SK-N-SH treated with all-trans-retinoic acid at 6 μM for 48 hours (cell line): ENCODE results near the gene MAP3K15.

Experiments used
- BACH2 ChIP-seq: fragments of 250-450 bp; sonication (Bioruptor Pico); IDR thresholded peaks from 2 replicates; pipeline ENCODE4 v1.9.0; 2021; ENCODE audit warnings: mild to moderate bottlenecking, borderline replicate concordance
- CSDC2 ChIP-seq: fragments of 250-450 bp; sonication (Bioruptor Pico); IDR thresholded peaks from 2 replicates; pipeline ENCODE4 v1.5.0; 2020; ENCODE audit warnings: mild to moderate bottlenecking, moderate library complexity
- GLIS3 ChIP-seq: fragments of 250-450 bp; sonication (Bioruptor Pico); IDR thresholded peaks from 2 replicates; pipeline ENCODE4 v1.5.0; 2020; ENCODE audit warnings: mild to moderate bottlenecking, moderate library complexity
- ISL1 ChIP-seq: fragments of 250-450 bp; sonication (Bioruptor Pico); IDR thresholded peaks from 2 replicates; pipeline ENCODE4 v2.1.2; 2022; ENCODE audit warnings: mild to moderate bottlenecking, moderate library complexity
- PATZ1 ChIP-seq: fragments of 250-450 bp; sonication (Bioruptor Pico); IDR thresholded peaks from 2 replicates; pipeline ENCODE4 v1.8.0; 2020; ENCODE audit warnings: mild to moderate bottlenecking, moderate library complexity, borderline replicate concordance
- RARB ChIP-seq: fragments of 250-450 bp; sonication (Bioruptor Pico); IDR thresholded peaks from 2 replicates; pipeline ENCODE4 v1.8.0; 2021; ENCODE audit warnings: mild to moderate bottlenecking, moderate library complexity
- SNAI2 ChIP-seq: fragments of 250-450 bp; sonication (Bioruptor Pico); IDR thresholded peaks from 2 replicates; pipeline ENCODE4 v1.5.0; 2020; ENCODE audit warnings: mild to moderate bottlenecking, moderate library complexity
- TCF4 ChIP-seq: fragments of 250-450 bp; sonication (Bioruptor Pico); IDR thresholded peaks from 2 replicates; pipeline ENCODE4 v1.8.0; 2021; ENCODE audit warnings: mild to moderate bottlenecking, moderate library complexity, borderline replicate concordance
- TOX ChIP-seq: fragments of 250-450 bp; sonication (Bioruptor Pico); IDR thresholded peaks from 2 replicates; pipeline ENCODE4 v1.8.0; 2021; ENCODE audit warnings: mild to moderate bottlenecking, moderate library complexity, borderline replicate concordance
- ZFP3 ChIP-seq: fragments of 250-450 bp; sonication (Bioruptor Pico); IDR thresholded peaks from 2 replicates; pipeline ENCODE4 v1.5.0; 2020; ENCODE audit warnings: mild to moderate bottlenecking, moderate library complexity
- ZFP30 ChIP-seq: fragments of 450-650 bp; formaldehyde crosslinking; IDR thresholded peaks from 2 replicates; pipeline ENCODE4 v1.5.0; 2022; ENCODE audit warnings: mild to moderate bottlenecking, moderate library complexity
- ZNF70 ChIP-seq: fragments of 450-650 bp; formaldehyde crosslinking; IDR thresholded peaks from 2 replicates; pipeline ENCODE4 v1.5.0; 2020; ENCODE audit warnings: mild to moderate bottlenecking, moderate library complexity
- ZNF8 ChIP-seq: fragments of 450-650 bp; formaldehyde crosslinking; IDR thresholded peaks from 2 replicates; pipeline ENCODE4 v1.5.0; 2020; ENCODE audit warnings: mild to moderate bottlenecking, moderate library complexity
- TF ChIP-seq, protein P1 (sequence below): fragments of 250-450 bp; sonication (Bioruptor Pico); IDR thresholded peaks from 2 replicates; pipeline ENCODE4 v1.8.0; 2021; ENCODE audit warnings: low read depth, mild to moderate bottlenecking, moderate library complexity, borderline replicate concordance

DNA sequence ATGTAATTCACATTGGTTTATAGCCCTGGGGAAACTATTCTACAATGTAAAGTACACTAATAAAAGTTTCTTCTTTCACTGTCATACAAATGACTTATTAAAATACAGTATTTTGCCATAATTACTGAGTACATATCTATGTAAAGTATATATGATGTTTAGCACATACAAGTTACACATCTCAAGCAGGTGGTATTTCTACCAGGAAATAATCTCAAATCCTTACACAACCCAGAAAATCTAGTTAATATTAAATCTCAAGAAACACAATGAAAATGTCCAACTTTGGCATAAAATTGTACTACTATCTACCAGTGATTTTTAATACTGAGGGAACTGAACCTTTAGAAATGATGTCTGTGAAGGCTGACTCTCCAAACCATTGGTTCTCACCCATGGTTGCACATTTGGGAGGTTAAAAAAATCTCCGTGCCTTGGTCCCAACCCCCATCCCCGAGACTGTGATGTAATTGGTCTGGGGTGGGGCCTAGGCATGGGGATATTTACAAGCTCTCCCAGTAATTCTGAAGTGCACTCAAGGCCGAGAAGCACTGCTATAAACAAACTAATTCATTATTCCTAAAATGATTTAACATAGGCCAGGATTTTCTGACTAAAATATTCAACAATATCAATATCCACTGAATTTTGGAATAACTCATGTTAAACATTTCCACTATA, 27.6 kb downstream of the MAP3K15 start:
- TF ChIP-seq ZFP3 (CRISPR knock-in tag): no peak
- TF ChIP-seq ISL1 (CRISPR knock-in tag): no peak
- no peak for TF ChIP-seq TCF4 (CRISPR knock-in tag)
- TF ChIP-seq ZNF70 (CRISPR knock-in tag): no peak
- no peak for TF ChIP-seq ZNF8
- TF ChIP-seq GLIS3: no peak
- no peak for TF ChIP-seq SNAI2
- TF ChIP-seq, protein P1, sequence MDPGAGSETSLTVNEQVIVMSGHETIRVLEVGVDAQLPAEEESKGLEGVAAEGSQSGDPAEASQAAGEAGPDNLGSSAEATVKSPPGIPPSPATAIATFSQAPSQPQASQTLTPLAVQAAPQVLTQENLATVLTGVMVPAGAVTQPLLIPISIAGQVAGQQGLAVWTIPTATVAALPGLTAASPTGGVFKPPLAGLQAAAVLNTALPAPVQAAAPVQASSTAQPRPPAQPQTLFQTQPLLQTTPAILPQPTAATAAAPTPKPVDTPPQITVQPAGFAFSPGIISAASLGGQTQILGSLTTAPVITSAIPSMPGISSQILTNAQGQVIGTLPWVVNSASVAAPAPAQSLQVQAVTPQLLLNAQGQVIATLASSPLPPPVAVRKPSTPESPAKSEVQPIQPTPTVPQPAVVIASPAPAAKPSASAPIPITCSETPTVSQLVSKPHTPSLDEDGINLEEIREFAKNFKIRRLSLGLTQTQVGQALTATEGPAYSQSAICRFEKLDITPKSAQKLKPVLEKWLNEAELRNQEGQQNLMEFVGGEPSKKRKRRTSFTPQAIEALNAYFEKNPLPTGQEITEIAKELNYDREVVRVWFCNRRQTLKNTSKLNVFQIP: no peak
- TF ChIP-seq RARB (CRISPR knock-in tag): no peak
- TF ChIP-seq BACH2 (CRISPR knock-in tag): no peak
- no peak for TF ChIP-seq TOX
- TF ChIP-seq ZFP30 (CRISPR knock-in tag): no peak
- no peak for TF ChIP-seq PATZ1 (CRISPR knock-in tag)
- TF ChIP-seq CSDC2 (CRISPR knock-in tag): no peak
